Measurements from ENCODE around the gene HSPG2.

Gene HSPG2

DNA sequence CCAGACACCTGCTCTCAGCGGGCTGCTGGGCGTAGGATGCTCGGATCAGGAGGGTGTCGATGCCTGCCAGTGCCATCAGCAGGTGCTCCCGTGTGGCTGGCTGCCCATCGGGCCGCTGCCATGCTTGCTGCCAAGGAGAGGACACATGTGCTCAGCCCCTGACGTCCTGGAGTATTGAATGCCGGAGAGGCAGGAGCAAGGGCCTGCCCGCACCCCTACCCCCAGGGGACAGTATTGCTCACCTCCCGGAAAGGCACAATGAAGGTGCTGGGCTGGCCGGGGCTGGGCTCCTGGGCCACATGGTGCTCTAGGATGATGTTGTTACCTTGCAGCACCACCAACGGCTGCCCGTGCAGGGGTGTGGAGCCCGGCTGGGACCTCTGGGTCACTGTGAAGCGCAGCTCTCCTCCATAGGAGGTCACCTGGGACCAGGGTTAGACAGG is 61.5 kb downstream of the HSPG2 start:
- TF ChIP-seq EZH2 (IDR thresholded peaks at IDR 0.05): no peak
- no peak for TF ChIP-seq POLR2AphosphoS5 (IDR thresholded peaks at IDR 0.05; ENCODE audit: borderline replicate concordance, low read depth, low read length)
- no peak for TF ChIP-seq FOXP2 (optimal IDR thresholded peaks at IDR 0.05; ENCODE audit: control extremely low read depth, extremely low read length, insufficient read depth)
- no peaks in the 10 kb centered on the region for H3K9me3 ChIP-seq (ENCODE audit: low read depth, low read length)
- H3K36me3 ChIP-seq (ENCODE audit: insufficient read depth, low read length): no peaks in the 10 kb centered on the region
- no peak overlapping the region for H3K27ac ChIP-seq
- no peak for DNase-seq (ENCODE audit: low read depth, low spot score)
- no peak overlapping the region for H3K4me3 ChIP-seq
- H3K9ac ChIP-seq (ENCODE audit: insufficient read length): no peak overlapping the region

DNA sequence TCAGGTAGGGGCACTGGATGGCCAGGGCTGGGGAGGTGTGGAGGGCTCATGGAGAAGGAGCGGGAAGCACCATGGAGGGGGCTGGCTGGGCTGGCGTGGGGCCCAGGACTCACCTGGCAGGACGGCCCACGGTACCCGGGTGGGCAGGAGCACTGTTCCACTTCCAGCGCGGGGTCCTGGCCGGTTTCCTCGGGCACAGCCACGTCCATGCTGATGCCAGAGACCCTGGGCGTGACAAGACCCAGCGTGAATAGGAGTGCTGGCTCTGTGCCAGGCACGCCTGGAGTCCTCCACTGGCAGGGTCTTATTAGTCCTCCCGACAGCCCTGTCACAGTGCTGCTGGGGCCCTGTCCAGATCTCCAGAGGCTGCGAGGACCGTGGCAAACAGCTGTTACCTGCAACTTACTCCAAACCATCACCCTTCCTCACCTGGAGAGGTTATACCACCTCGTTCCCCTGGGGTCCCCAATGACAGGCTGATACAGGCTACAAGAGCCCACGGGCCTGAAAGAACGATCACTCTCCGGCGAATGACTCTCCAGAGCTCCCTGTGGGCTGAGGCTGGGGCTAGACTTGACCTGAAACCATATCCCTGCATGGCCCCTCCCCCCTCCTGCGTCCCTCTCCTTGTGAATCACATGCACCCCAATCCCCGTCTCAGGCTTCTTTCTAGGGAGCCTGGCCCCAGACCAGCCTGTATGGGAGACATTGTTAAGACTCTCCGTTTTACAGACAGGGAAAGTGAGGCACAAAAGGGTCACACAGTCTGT is 62.1 kb downstream of the HSPG2 start:
- no peak overlapping the region for H3K9ac ChIP-seq (ENCODE audit: insufficient read length)
- no peaks in the 10 kb centered on the region for H3K36me3 ChIP-seq (ENCODE audit: insufficient read depth, low read length)
- DNase-seq (ENCODE audit: low read depth, low spot score): no peak
- H3K4me3 ChIP-seq: no peak overlapping the region
- TF ChIP-seq POLR2AphosphoS5 (IDR thresholded peaks at IDR 0.05; ENCODE audit: borderline replicate concordance, low read depth, low read length): no peak
- TF ChIP-seq FOXP2 (optimal IDR thresholded peaks at IDR 0.05; ENCODE audit: control extremely low read depth, extremely low read length, insufficient read depth): no peak
- no peak for TF ChIP-seq EZH2 (IDR thresholded peaks at IDR 0.05)
- no peaks in the 10 kb centered on the region for H3K9me3 ChIP-seq (ENCODE audit: low read depth, low read length)
- H3K27ac ChIP-seq: no peak overlapping the region

GRCh38 chr1:21874328-21874727 is 62.8 kb downstream of the HSPG2 start:
- Histone ChIP-seq H3K9me3 (ENCODE audit: low read depth, low read length) (no peaks in the 10 kb centered on the region), H3K27ac (no peak overlapping the region), H3K36me3 (ENCODE audit: insufficient read depth, low read length) (no peaks in the 10 kb centered on the region), H3K4me3 (no peak overlapping the region), H3K9ac (ENCODE audit: insufficient read length) (no peak overlapping the region)
- no peak for TF ChIP-seq POLR2AphosphoS5 (IDR thresholded peaks at IDR 0.05; ENCODE audit: borderline replicate concordance, low read depth, low read length)
- DNase-seq (ENCODE audit: low read depth, low spot score): no peak

DNA sequence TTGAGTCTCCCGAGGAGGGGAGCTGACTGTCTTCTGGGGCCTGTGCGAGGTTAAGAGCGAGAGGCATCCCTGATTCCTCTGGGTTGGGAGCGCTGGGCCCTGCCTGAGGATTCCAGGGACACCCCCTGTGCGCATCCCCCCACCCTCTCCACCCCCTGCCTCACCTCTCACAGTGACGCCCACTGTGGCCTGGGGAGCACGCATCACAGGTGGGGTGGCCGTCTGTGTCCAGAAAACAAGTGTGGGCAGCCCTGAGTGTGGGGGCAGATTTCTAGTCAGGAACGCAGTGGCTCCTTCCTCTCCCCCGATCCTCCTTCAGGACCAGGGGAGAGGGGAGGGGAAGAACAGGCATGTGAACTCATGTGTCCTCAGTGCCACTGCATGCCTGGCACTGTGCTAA is 63.3 kb downstream of the HSPG2 start:
- Histone ChIP-seq H3K4me3 (no peak overlapping the region), H3K9me3 (ENCODE audit: low read depth, low read length) (no peaks in the 10 kb centered on the region), H3K9ac (ENCODE audit: insufficient read length) (no peak overlapping the region), H3K36me3 (ENCODE audit: insufficient read depth, low read length) (no peaks in the 10 kb centered on the region), H3K27ac (no peak overlapping the region)
- TF ChIP-seq EZH2 (IDR thresholded peaks at IDR 0.05): no peak
- TF ChIP-seq FOXP2 (optimal IDR thresholded peaks at IDR 0.05; ENCODE audit: control extremely low read depth, extremely low read length, insufficient read depth): no peak
- no peak for TF ChIP-seq POLR2AphosphoS5 (IDR thresholded peaks at IDR 0.05; ENCODE audit: borderline replicate concordance, low read depth, low read length)
- no peak for DNase-seq (ENCODE audit: low read depth, low spot score)

GRCh38 chr1:21873174-21873573 is 63.9 kb downstream of the HSPG2 start:
- H3K27ac ChIP-seq: no peak overlapping the region
- DNase-seq (ENCODE audit: low read depth, low spot score): no peak
- H3K36me3 ChIP-seq (ENCODE audit: insufficient read depth, low read length): no peaks in the 10 kb centered on the region
- H3K9me3 ChIP-seq (ENCODE audit: low read depth, low read length): no peaks in the 10 kb centered on the region
- no peak overlapping the region for H3K9ac ChIP-seq (ENCODE audit: insufficient read length)
- TF ChIP-seq EZH2 (IDR thresholded peaks at IDR 0.05) (no peak), POLR2AphosphoS5 (IDR thresholded peaks at IDR 0.05; ENCODE audit: borderline replicate concordance, low read depth, low read length) (no peak), FOXP2 (optimal IDR thresholded peaks at IDR 0.05; ENCODE audit: control extremely low read depth, extremely low read length, insufficient read depth) (no peak)
- no peak overlapping the region for H3K4me3 ChIP-seq

DNA sequence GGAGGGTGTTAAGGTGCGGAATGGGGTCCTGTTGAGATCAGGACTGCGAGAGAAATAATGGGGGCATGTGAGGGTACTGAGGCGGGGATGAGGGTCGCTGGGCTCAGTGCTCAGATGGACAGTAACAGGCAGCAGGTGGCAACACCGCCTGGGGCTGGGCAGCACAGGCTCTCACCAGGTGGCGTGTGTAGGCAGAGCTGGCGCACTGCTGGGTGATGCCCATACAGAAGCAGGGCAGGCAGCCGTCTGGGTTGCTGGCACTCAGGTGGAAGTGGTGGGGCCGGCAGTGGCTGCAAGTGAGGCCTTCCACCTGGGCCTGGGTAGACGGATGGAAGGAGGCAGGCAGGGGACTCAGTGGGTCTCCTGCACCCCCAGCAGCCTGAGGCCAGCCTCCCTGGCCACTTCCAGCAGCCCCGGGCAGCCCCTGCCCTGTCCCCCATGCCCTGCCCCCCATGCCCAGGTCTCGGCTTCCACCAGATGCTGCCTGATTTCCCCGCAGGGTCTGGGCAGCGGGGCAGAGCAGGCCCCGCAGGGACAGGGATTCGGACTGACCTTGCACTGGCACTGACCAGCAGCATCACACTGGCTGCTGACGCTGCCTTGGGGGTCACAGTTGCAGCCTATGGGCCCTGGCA is 64.5 kb downstream of the HSPG2 start:
- H3K4me3 ChIP-seq: no peak overlapping the region
- no peak overlapping the region for H3K9ac ChIP-seq (ENCODE audit: insufficient read length)
- no peak overlapping the region for H3K27ac ChIP-seq
- DNase-seq (ENCODE audit: low read depth, low spot score): no peak
- H3K36me3 ChIP-seq (ENCODE audit: insufficient read depth, low read length): no peaks in the 10 kb centered on the region
- no peaks in the 10 kb centered on the region for H3K9me3 ChIP-seq (ENCODE audit: low read depth, low read length)
- TF ChIP-seq POLR2AphosphoS5 (IDR thresholded peaks at IDR 0.05; ENCODE audit: borderline replicate concordance, low read depth, low read length): no peak
- no peak for TF ChIP-seq FOXP2 (optimal IDR thresholded peaks at IDR 0.05; ENCODE audit: control extremely low read depth, extremely low read length, insufficient read depth)
- TF ChIP-seq EZH2 (IDR thresholded peaks at IDR 0.05): no peak

GRCh38 chr1:21871943-21872342 is 65.2 kb downstream of the HSPG2 start:
- H3K36me3 ChIP-seq (ENCODE audit: insufficient read depth, low read length): no peaks in the 10 kb centered on the region
- no peak overlapping the region for H3K9ac ChIP-seq (ENCODE audit: insufficient read length)
- H3K9me3 ChIP-seq (ENCODE audit: low read depth, low read length): no peaks in the 10 kb centered on the region
- DNase-seq (ENCODE audit: low read depth, low spot score): no peak
- H3K4me3 ChIP-seq: no peak overlapping the region
- TF ChIP-seq EZH2 (IDR thresholded peaks at IDR 0.05): no peak
- TF ChIP-seq POLR2AphosphoS5 (IDR thresholded peaks at IDR 0.05; ENCODE audit: borderline replicate concordance, low read depth, low read length): no peak
- no peak for TF ChIP-seq FOXP2 (optimal IDR thresholded peaks at IDR 0.05; ENCODE audit: control extremely low read depth, extremely low read length, insufficient read depth)
- no peak overlapping the region for H3K27ac ChIP-seq

GRCh38 chr1:21870611-21871010 is 66.5 kb downstream of the HSPG2 start:
- Histone ChIP-seq H3K9ac (ENCODE audit: insufficient read length) (no peak overlapping the region), H3K9me3 (ENCODE audit: low read depth, low read length) (no peaks in the 10 kb centered on the region), H3K36me3 (ENCODE audit: insufficient read depth, low read length) (no peaks in the 10 kb centered on the region), H3K4me3 (no peak overlapping the region), H3K27ac (no peak overlapping the region)
- DNase-seq (ENCODE audit: low read depth, low spot score): no peak
- no peak for TF ChIP-seq POLR2AphosphoS5 (IDR thresholded peaks at IDR 0.05; ENCODE audit: borderline replicate concordance, low read depth, low read length)
- TF ChIP-seq FOXP2 (optimal IDR thresholded peaks at IDR 0.05; ENCODE audit: control extremely low read depth, extremely low read length, insufficient read depth): no peak
- TF ChIP-seq EZH2 (IDR thresholded peaks at IDR 0.05): no peak
